Loucy (cell line): ENCODE results near the gene AGPAT1.

Experiments
- H2AFZ ChIP-seq: fragments of 200-600 bp; sonication (generic); 2 replicates; pipeline ENCODE4 v1.6.0; 2016; ENCODE audit warnings: antibody characterized with exemption, mild to moderate bottlenecking, low read length, moderate library complexity
- H3F3A ChIP-seq: fragments of 200-600 bp; 2 replicates; pipeline ENCODE4 v1.6.0; 2016; ENCODE audit warnings: antibody characterized with exemption, low read depth, mild to moderate bottlenecking
- H3K27me3 ChIP-seq: fragments of 200-600 bp; sonication (generic); 2 replicates; pipeline ENCODE4 v1.6.1; 2014; ENCODE audit warnings: low read length, mild to moderate bottlenecking; ENCODE audit not compliant: insufficient read depth, poor library complexity, severe bottlenecking
- H3K36me3 ChIP-seq: fragments of 200-600 bp; sonication (generic); 2 replicates; pipeline ENCODE4 v1.6.1; 2016; ENCODE audit warnings: low read length; ENCODE audit not compliant: insufficient read depth
- H3K4me1 ChIP-seq: fragments of 200-600 bp; sonication (generic); 2 replicates; pipeline ENCODE4 v1.5.1; 2014; ENCODE audit warnings: low read length, mild to moderate bottlenecking; ENCODE audit not compliant: insufficient read depth, poor library complexity, severe bottlenecking
- H3K4me2 ChIP-seq: fragments of 200-600 bp; sonication (generic); 2 replicates; pipeline ENCODE4 v1.6.0; 2014; ENCODE audit warnings: antibody characterized with exemption, low read length, low read depth, mild to moderate bottlenecking; ENCODE audit not compliant: poor library complexity, severe bottlenecking
- H3K4me3 ChIP-seq: fragments of 200-600 bp; sonication (generic); 2 replicates; pipeline ENCODE4 v1.5.1; 2014; ENCODE audit warnings: low read length, mild to moderate bottlenecking, mixed read lengths; ENCODE audit not compliant: poor library complexity, severe bottlenecking
- H3K79me2 ChIP-seq: fragments of 200-600 bp; sonication (generic); 2 replicates; pipeline ENCODE4 v1.6.1; 2014; ENCODE audit warnings: low read length; ENCODE audit not compliant: insufficient read depth
- H3K9ac ChIP-seq: fragments of 200-600 bp; sonication (generic); 2 replicates; pipeline ENCODE4 v1.6.0; 2014; ENCODE audit warnings: mild to moderate bottlenecking, low read depth, low read length, moderate library complexity; ENCODE audit not compliant: poor library complexity, severe bottlenecking
- H3K9me2 ChIP-seq: fragments of 200-600 bp; sonication (generic); replicated peaks from 2 replicates; pipeline ENCODE4 v1.6.1; 2016; ENCODE audit warnings: low read depth, low read length, mixed read lengths
- H3K9me3 ChIP-seq: fragments of 200-600 bp; sonication (generic); 2 replicates; pipeline ENCODE4 v1.6.1; 2014; ENCODE audit warnings: mild to moderate bottlenecking, antibody characterized with exemption, low read length, low read depth; ENCODE audit not compliant: insufficient read depth
- H4K20me1 ChIP-seq: fragments of 200-600 bp; sonication (generic); 2 replicates; pipeline ENCODE4 v1.6.0; 2014; ENCODE audit warnings: antibody characterized with exemption, low read length, mild to moderate bottlenecking; ENCODE audit not compliant: insufficient read depth, poor library complexity, severe bottlenecking
- EZH2phosphoT487 ChIP-seq: fragments of 200-600 bp; IDR thresholded peaks from 2 replicates; pipeline ENCODE4 v1.6.1; 2018; ENCODE audit warnings: antibody characterized with exemption, mild to moderate bottlenecking, moderate library complexity, borderline replicate concordance
- TF ChIP-seq, protein P1 (sequence below): fragments of 200-600 bp; sonication (generic); conservative IDR thresholded peaks from 2 replicates; pipeline ENCODE4 v1.5.1; 2014; ENCODE audit warnings: mild to moderate bottlenecking, antibody characterized with exemption, low read length

AGPAT1 gene

DNA sequence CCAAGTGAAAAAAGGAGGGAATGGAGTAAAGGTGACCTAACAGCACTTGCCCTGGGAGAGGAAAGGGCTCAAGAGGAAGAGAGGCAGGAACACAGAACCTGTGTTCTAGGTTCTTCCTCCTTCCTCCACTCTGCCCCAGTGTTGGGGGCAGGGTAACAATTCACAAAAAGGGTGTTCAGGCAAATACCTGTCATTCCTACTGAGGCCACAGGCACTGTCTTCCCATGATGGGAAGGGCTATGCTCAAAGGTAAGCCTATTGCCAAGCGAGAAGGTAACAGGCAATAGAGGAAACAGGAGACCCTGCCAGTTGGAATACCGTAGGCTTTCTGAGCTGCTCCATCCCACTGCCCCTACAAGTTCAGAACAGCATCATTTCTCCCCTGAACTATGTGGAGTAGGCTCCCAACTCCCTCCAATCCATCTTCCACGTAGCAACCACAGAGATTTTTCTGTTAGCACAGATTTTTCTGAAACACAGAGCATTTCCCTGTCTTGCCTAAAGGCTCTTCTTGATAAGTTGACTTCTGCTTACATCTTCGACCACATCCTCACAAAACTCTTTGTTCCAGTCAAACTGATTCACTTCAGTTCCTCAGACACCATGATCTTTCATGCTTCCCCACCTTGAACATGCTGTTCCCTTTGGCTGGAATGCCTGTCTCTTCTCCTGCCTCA, 2.7 kb downstream of the AGPAT1 start:
- Histone ChIP-seq H3K4me3 (no peak overlapping the region), H3K79me2 (peaks cover 34% of the 10 kb centered on the region), H3K4me2 (no peak overlapping the region), H3F3A (peaks cover 4% of the 10 kb centered on the region; the same call in 1 of the 2 replicates), H2AFZ (no peak overlapping the region), H3K27me3 (no peaks in the 10 kb centered on the region), H4K20me1 (no peaks in the 10 kb centered on the region), H3K36me3 (peaks cover 6% of the 10 kb centered on the region; the same call in 1 of the 2 replicates), H3K9me2 (no peaks in the 10 kb centered on the region), H3K9me3 (no peaks in the 10 kb centered on the region), H3K9ac (peak overlapping the region; percentile 8), H3K4me1 (peaks cover 37% of the 10 kb centered on the region)
- TF ChIP-seq, protein P1, sequence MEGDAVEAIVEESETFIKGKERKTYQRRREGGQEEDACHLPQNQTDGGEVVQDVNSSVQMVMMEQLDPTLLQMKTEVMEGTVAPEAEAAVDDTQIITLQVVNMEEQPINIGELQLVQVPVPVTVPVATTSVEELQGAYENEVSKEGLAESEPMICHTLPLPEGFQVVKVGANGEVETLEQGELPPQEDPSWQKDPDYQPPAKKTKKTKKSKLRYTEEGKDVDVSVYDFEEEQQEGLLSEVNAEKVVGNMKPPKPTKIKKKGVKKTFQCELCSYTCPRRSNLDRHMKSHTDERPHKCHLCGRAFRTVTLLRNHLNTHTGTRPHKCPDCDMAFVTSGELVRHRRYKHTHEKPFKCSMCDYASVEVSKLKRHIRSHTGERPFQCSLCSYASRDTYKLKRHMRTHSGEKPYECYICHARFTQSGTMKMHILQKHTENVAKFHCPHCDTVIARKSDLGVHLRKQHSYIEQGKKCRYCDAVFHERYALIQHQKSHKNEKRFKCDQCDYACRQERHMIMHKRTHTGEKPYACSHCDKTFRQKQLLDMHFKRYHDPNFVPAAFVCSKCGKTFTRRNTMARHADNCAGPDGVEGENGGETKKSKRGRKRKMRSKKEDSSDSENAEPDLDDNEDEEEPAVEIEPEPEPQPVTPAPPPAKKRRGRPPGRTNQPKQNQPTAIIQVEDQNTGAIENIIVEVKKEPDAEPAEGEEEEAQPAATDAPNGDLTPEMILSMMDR = no peak
- no peak for TF ChIP-seq EZH2phosphoT487

DNA sequence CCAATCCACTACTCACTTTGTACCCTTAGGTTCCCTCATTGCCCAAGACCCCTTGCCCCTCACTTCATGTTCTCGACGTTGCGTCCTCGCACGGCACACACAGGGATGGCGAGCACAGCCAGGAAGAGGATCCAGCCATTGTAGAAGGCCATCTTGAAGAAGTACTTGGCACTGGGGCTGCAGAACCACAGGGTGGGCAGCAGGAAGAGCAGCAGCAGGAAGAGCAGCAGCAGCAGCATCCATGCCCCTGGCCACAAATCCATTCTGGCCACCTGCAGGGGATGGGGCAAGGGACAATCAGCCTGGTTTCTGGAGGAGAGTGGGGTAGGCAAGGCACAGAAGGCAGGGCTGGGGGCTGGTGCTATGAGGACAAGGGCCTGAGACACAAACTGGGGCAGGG, 4.7 kb downstream of the AGPAT1 start:
- Histone ChIP-seq H4K20me1 (no peaks in the 10 kb centered on the region), H3K36me3 (peaks cover 17% of the 10 kb centered on the region; the same call in 1 of the 2 replicates), H3K4me2 (no peak overlapping the region), H3K9ac (no peak overlapping the region), H3K79me2 (peaks cover 26% of the 10 kb centered on the region), H3K4me1 (peaks cover 27% of the 10 kb centered on the region), H3K9me2 (no peaks in the 10 kb centered on the region), H3K27me3 (no peaks in the 10 kb centered on the region), H3K4me3 (no peak overlapping the region), H3F3A (no peaks in the 10 kb centered on the region), H3K9me3 (no peaks in the 10 kb centered on the region), H2AFZ (no peak overlapping the region)
- TF ChIP-seq, protein P1 = no peak
- no peak for TF ChIP-seq EZH2phosphoT487

DNA sequence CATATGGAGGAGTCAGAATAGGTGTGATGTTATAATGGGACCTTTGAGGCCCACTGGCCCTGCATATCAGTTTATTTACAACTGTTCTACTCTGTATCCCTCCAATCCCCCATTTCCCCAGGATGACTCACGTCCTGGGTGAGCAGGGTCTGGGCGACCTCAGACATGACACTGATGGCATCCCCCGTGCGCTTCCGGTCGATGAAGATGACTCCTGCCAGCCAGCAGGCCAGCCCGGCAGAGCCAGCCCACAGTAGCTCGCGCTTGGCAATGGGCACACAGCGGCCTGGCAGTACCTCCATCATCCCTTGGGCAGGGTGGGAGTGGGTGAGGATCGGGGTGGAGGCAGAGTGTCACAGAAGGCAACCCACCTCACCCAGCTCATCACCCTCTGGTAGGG, 5.6 kb downstream of the AGPAT1 start:
- no peak for TF ChIP-seq EZH2phosphoT487
- TF ChIP-seq, protein P1 = no peak
- Histone ChIP-seq H3K4me3 (no peak overlapping the region), H2AFZ (no peak overlapping the region), H3K79me2 (peaks cover 20% of the 10 kb centered on the region), H3F3A (no peaks in the 10 kb centered on the region), H3K4me2 (no peak overlapping the region), H3K9ac (no peak overlapping the region), H3K9me2 (no peaks in the 10 kb centered on the region), H3K9me3 (no peaks in the 10 kb centered on the region), H3K4me1 (peaks cover 21% of the 10 kb centered on the region), H4K20me1 (no peaks in the 10 kb centered on the region), H3K27me3 (no peaks in the 10 kb centered on the region), H3K36me3 (peaks cover 17% of the 10 kb centered on the region; the same call in 1 of the 2 replicates)
